ENCODE results near the gene LOXL1.

- TF ChIP-seq CTCF (conservative IDR thresholded peaks at IDR 0.05; ENCODE audit: low read depth, low read length) = no peak; the same call in 1 of the 2 replicates
- TF ChIP-seq EZH2 (IDR thresholded peaks at IDR 0.05; ENCODE audit: borderline replicate concordance, low read depth, low read length, poor library complexity, severe bottlenecking) = no peak
Observed at GRCh38 chr15:73992594-73992898, 66.3 kb downstream of the LOXL1 start.

Measured in A673 (cell line).